Testis (tissue), 3 donors: ENCODE measurements around the gene CLIP1. TPM values are rescaled to one million over a fixed set of nuclear protein-coding genes. Genes with fewer than 3 reads are reported as not detected.
"Not testable (repeated sequence)": the region's sequence is repeated elsewhere in the genome, so short reads cannot be mapped to it uniquely, and the experiment has no call there.

Experiments
- DNase-seq: peaks from one replicate; pipeline ENCODE4 v3.0.0-alpha.2; 2019
- H3K27ac ChIP-seq, 2 donors: fragments of 200-600 bp; sonication (generic); one replicate each; pipeline ENCODE4 v1.5.1; 2019
- H3K27me3 ChIP-seq: fragments of 200-600 bp; sonication (generic); one replicate; pipeline ENCODE4 v1.5.1; 2019
- H3K36me3 ChIP-seq: fragments of 200-600 bp; sonication (generic); one replicate; pipeline ENCODE4 v1.5.1; 2017; ENCODE audit warnings: low read depth; ENCODE audit errors: missing control alignments
- H3K4me1 ChIP-seq: fragments of 200-600 bp; sonication (generic); one replicate; pipeline ENCODE4 v1.5.1; 2019
- H3K4me3 ChIP-seq, 2 donors: fragments of 200-600 bp; sonication (generic); one replicate each; pipeline ENCODE4 v1.5.1; 2017 to 2019
- H3K9me3 ChIP-seq: fragments of 200-600 bp; sonication (generic); one replicate; pipeline ENCODE4 v1.5.1; 2017
- CTCF ChIP-seq, 3 experiments: fragments of 450-650 bp in 2 of 3; fragments of 200-600 bp in 1 of 3; sonication (generic) in 1 of 3; IDR thresholded peaks; one replicate each; pipeline ENCODE4 v1.5.1; 2016 to 2019; ENCODE audit warnings: antibody characterized with exemption in 3 of 3, mild to moderate bottlenecking in 2 of 3, moderate library complexity in 1 of 3
- POLR2A ChIP-seq: fragments of 450-650 bp; IDR thresholded peaks from one replicate; pipeline ENCODE4 v1.6.1; 2017; ENCODE audit warnings: antibody characterized with exemption, mild to moderate bottlenecking, moderate library complexity
- WGBS, 2 donors: methylation state at CpG; one replicate each; pipeline ENCODE4 v1.1.5; 2018; 5-methylcytosine and 5-hydroxymethylcytosine counted together
- intact Hi-C: fragments of 100-400 bp; cut with DNase I; formaldehyde crosslinking; loops from one replicate; pipeline ENCODE4 v1.15.1; 2023; ENCODE audit warnings: low total_unique reads
- polyA plus RNA-seq: library from polyadenylated mRNA; stranded (reverse); fragments of 350-450 nt; fragmentation: Illumina TruSeq; extraction: RNeasy Lipid Tissue Mini Kit (QIAGEN cat#74804); gene quantifications from one replicate; pipeline ENCODE4 v1.2.3, GENCODE V29; 2014; ENCODE audit warnings: low read depth, low replicate concordance; ENCODE audit not compliant: insufficient read depth
- total RNA-seq, 2 donors: library from RNA; depleted of rRNA; stranded (reverse); fragments of >200 nt; gene quantifications; one replicate each; pipeline ENCODE4 v1.2.3, GENCODE V29; 2016

Gene CLIP1
- total and polyA plus RNA-seq, 3 donors from 2014 or later = 25.1 to 66.5 (median 51.9) TPM

GRCh38 chr12:122368361-122369073 lies 54.0 kb downstream of the CLIP1 start:
- no peaks in the 10 kb centered on the region for H3K36me3 ChIP-seq
- 57 to 64% methylated on average over 10 of the region's 10 CpGs for WGBS, 2 donors
- TF ChIP-seq POLR2A (no peak), CTCF (IDR thresholded peaks at IDR 0.05) (no peak)
- no peak overlapping the region for H3K4me3 ChIP-seq
- H3K27ac ChIP-seq = peak overlapping the region; percentile 7 to 13
- peaks cover 5% of the 10 kb centered on the region for H3K4me1 ChIP-seq
- no peaks in the 10 kb centered on the region for H3K9me3 ChIP-seq
- H3K27me3 ChIP-seq = no peaks in the 10 kb centered on the region
- DNase-seq = peak; percentile 10
- intact Hi-C loops = no loop called here

DNA sequence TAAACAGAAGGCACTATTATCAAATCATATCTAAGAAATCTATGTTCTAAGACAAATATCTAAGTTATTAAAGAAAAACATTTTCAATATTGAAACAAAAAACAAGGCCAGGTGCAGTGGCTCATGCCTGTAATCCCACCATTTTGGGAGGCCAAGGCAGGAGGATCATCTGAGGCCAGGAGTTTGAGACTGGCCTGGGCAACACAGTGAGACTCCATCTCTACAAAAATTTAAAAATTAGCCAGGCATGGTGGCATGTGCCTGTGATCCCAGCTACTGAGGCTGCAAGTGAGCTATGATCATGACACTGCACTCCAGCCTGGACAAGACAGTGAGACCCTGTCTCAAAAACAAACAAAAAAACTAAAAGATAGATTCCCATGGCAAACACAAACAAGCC lies 54.8 kb downstream of the CLIP1 start:
- H3K9me3 ChIP-seq, intact Hi-C loops, H3K27me3 ChIP-seq, H3K4me1 ChIP-seq, DNase-seq, H3K36me3 ChIP-seq, H3K4me3 ChIP-seq: not testable (repeated sequence)
- peak overlapping the region in 1 of 2 donors; percentile 7 for H3K27ac ChIP-seq

- DNase-seq = peak; percentile 40
- WGBS, 2 donors = 51 to 53% methylated on average over 3 of the region's 3 CpGs
- Histone ChIP-seq H3K4me3 (no peak overlapping the region), H3K36me3 (no peaks in the 10 kb centered on the region), H3K9me3 (no peaks in the 10 kb centered on the region), H3K4me1 (peaks cover 5% of the 10 kb centered on the region), H3K27me3 (no peaks in the 10 kb centered on the region), H3K27ac (no peak overlapping the region)
- TF ChIP-seq CTCF (IDR thresholded peaks at IDR 0.05) (no peak), POLR2A (no peak)
- intact Hi-C loops = no loop called here
Measured at GRCh38 chr12:122366685-122367475, 55.6 kb downstream of the CLIP1 start.

GRCh38 chr12:122365226-122365625 lies 57.2 kb downstream of the CLIP1 start:
- H3K36me3 ChIP-seq, H3K9me3 ChIP-seq, H3K4me3 ChIP-seq, H3K27ac ChIP-seq, intact Hi-C loops, H3K4me1 ChIP-seq, H3K27me3 ChIP-seq, DNase-seq: not testable (repeated sequence)
- WGBS, 2 donors = 56 to 59% methylated on average over 5 of the region's 5 CpGs

- Histone ChIP-seq H3K4me3 (no peak overlapping the region), H3K36me3 (no peaks in the 10 kb centered on the region), H3K27ac (no peak overlapping the region), H3K9me3 (no peaks in the 10 kb centered on the region), H3K27me3 (no peaks in the 10 kb centered on the region), H3K4me1 (peaks cover 5% of the 10 kb centered on the region)
- WGBS, 2 donors = 97% methylated on average over 9 of the region's 9 CpGs
- TF ChIP-seq CTCF (IDR thresholded peaks at IDR 0.05) (no peak), POLR2A (no peak)
- intact Hi-C loops = no loop called here
- DNase-seq = peak; percentile 0
Measured at GRCh38 chr12:122363782-122364181, 58.7 kb downstream of the CLIP1 start.
